ENCODE results near the gene PSTPIP2. TPM values are rescaled to one million over a fixed set of nuclear protein-coding genes. Genes with fewer than 3 reads are reported as not detected.

Gene PSTPIP2
- total and polyA plus RNA-seq, 9 of the 15 experiments (the other 6 are each of a cell fraction or from before 2014, with no cell fraction given) = 14.0 to 45.7 (median 27.1) TPM

DNA sequence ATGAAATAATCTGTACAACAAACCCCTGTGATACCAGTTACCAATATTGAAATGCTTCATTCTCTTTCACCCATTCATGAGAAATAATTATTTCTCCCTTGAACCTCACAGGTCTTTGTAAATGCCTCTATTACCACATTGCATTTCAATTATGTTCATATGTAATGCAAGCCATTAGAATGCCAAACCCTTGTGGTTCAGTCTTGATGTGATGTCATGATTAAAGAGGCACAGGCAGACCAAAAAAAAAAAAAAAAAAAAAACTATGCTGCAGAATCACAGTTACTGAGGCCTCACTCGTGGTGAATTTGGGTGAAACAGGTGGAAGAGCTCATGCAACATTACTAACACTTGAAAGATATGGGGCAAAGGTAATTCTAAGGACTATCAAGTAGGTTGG, 95.5 kb downstream of the PSTPIP2 start:
- Histone ChIP-seq H3K27ac (ENCODE audit: extremely low read depth, low read depth, low read length) (no peak overlapping the region), H3K36me3 (ENCODE audit: control insufficient read depth, insufficient read depth, low read length) (no peaks in the 10 kb centered on the region), H3K9me3 (replicated peaks; ENCODE audit: control insufficient read depth, insufficient read depth, low read depth, low read length) (no peaks in the 10 kb centered on the region), H3K9me1 (ENCODE audit: control insufficient read depth, insufficient read depth, low read length) (no peaks in the 10 kb centered on the region), H3K4me1 (replicated peaks in 1 of 2; ENCODE audit: control insufficient read depth in 2 of 2, insufficient read depth in 2 of 2, low read length in 2 of 2) (peaks cover 0 to 10% of the 10 kb centered on the region in 2 experiments; a peak in 3 of 5 replicates), H3K27me3 (ENCODE audit: control insufficient read depth in 2 of 2, insufficient read depth in 2 of 2, low read length in 2 of 2) (no peaks in the 10 kb centered on the region), H3K4me3 (no peak overlapping the region), H3K9ac (ENCODE audit: insufficient read depth in 1 of 2, low read depth in 2 of 2, low read length in 2 of 2) (no peak overlapping the region), H4K20me1 (replicated peaks; ENCODE audit: control insufficient read depth, insufficient read depth, low read length) (no peaks in the 10 kb centered on the region), H3K79me2 (ENCODE audit: control insufficient read depth, insufficient read depth, low read length) (no peaks in the 10 kb centered on the region), H2AFZ (ENCODE audit: low read depth, low read length) (no peak overlapping the region), H3K4me2 (ENCODE audit: insufficient read depth, low read length) (no peak overlapping the region)
- intact Hi-C loops (cut with micrococcal nuclease) = no loop called here
- in situ Hi-C loops (cut with MboI) = no loop called here
- ChIA-PET CTCF (ENCODE audit: low intra/inter-chr PET ratio) (no interaction called here), POLR2A (no interaction called here)
- BruUV-seq (replicated peaks) = no TSS peak
- ATAC-seq (no peak), DNase-seq (ENCODE audit: extremely low read depth in 1 of 4, low spot score in 3 of 4) (no peak), FAIRE-seq (no peak)
- TF ChIP-seq ZNF24 (IDR thresholded peaks at IDR 0.05) (no peak), SMARCC2 (IDR thresholded peaks at IDR 0.05; ENCODE audit: low read depth) (no peak)
- TF ChIP-seq, protein P1, sequence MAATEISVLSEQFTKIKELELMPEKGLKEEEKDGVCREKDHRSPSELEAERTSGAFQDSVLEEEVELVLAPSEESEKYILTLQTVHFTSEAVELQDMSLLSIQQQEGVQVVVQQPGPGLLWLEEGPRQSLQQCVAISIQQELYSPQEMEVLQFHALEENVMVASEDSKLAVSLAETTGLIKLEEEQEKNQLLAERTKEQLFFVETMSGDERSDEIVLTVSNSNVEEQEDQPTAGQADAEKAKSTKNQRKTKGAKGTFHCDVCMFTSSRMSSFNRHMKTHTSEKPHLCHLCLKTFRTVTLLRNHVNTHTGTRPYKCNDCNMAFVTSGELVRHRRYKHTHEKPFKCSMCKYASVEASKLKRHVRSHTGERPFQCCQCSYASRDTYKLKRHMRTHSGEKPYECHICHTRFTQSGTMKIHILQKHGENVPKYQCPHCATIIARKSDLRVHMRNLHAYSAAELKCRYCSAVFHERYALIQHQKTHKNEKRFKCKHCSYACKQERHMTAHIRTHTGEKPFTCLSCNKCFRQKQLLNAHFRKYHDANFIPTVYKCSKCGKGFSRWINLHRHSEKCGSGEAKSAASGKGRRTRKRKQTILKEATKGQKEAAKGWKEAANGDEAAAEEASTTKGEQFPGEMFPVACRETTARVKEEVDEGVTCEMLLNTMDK (IDR thresholded peaks at IDR 0.05; ENCODE audit: borderline replicate concordance, insufficient read depth, low read depth, low read length, poor library complexity, severe bottlenecking) = no peak
- WGBS (ENCODE audit: insufficient coverage, low coverage, missing lambda C conversion rate) = 0% methylated on average over 1 of the region's 1 CpG
